ENCODE results near the gene PTCH2.

PTCH2 gene, protein sequence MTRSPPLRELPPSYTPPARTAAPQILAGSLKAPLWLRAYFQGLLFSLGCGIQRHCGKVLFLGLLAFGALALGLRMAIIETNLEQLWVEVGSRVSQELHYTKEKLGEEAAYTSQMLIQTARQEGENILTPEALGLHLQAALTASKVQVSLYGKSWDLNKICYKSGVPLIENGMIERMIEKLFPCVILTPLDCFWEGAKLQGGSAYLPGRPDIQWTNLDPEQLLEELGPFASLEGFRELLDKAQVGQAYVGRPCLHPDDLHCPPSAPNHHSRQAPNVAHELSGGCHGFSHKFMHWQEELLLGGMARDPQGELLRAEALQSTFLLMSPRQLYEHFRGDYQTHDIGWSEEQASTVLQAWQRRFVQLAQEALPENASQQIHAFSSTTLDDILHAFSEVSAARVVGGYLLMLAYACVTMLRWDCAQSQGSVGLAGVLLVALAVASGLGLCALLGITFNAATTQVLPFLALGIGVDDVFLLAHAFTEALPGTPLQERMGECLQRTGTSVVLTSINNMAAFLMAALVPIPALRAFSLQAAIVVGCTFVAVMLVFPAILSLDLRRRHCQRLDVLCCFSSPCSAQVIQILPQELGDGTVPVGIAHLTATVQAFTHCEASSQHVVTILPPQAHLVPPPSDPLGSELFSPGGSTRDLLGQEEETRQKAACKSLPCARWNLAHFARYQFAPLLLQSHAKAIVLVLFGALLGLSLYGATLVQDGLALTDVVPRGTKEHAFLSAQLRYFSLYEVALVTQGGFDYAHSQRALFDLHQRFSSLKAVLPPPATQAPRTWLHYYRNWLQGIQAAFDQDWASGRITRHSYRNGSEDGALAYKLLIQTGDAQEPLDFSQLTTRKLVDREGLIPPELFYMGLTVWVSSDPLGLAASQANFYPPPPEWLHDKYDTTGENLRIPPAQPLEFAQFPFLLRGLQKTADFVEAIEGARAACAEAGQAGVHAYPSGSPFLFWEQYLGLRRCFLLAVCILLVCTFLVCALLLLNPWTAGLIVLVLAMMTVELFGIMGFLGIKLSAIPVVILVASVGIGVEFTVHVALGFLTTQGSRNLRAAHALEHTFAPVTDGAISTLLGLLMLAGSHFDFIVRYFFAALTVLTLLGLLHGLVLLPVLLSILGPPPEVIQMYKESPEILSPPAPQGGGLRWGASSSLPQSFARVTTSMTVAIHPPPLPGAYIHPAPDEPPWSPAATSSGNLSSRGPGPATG

GRCh38 chr1:44842862-44843655, at the start of gene PTCH2:
TSS of gene PTCH2 (minus strand) at chr1:44843253. CDS start at chr1:44842932, 321 bp downstream.
- DNase-seq, result no peak

GRCh38 chr1:44890007-44890406, 47.0 kb upstream of the PTCH2 start:
- DNase-seq, result no peak

DNA sequence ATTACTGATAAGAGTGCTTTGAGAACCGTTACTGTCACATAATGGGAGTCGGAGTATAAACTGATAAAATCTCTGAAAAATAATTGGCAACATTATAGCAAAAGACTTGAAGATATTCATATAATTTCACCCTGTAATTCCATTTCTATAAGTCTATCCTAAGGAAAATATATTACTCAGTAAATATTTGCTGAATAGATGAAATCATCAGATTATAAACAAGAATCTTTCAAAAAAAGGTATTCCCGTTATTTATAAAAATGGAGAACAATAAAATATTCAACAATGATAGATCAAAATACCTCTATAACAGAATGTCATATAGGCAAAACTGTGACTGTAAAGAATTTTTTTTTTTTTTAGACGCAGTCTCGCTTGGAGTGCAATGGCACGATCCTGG, 42.4 kb upstream of the PTCH2 start:
- no peak for DNase-seq

- DNase-seq, result no peak
These were observed 41.7 kb upstream of the PTCH2 start for GRCh38 chr1:44884746-44885145.

GRCh38 chr1:44881011-44881632, 38.1 kb upstream of the PTCH2 start:
- DNase-seq, result no peak

- DNase-seq, result no peak
These were observed 31.1 kb upstream of the PTCH2 start for GRCh38 chr1:44874155-44874554.

- DNase-seq, result no peak
These were observed 27.0 kb upstream of the PTCH2 start for GRCh38 chr1:44870096-44870495.

GRCh38 chr1:44867801-44868200, 24.7 kb upstream of the PTCH2 start:
- DNase-seq, result no peak

- no peak for DNase-seq
These were observed 19.9 kb upstream of the PTCH2 start for GRCh38 chr1:44862829-44863401.

DNA sequence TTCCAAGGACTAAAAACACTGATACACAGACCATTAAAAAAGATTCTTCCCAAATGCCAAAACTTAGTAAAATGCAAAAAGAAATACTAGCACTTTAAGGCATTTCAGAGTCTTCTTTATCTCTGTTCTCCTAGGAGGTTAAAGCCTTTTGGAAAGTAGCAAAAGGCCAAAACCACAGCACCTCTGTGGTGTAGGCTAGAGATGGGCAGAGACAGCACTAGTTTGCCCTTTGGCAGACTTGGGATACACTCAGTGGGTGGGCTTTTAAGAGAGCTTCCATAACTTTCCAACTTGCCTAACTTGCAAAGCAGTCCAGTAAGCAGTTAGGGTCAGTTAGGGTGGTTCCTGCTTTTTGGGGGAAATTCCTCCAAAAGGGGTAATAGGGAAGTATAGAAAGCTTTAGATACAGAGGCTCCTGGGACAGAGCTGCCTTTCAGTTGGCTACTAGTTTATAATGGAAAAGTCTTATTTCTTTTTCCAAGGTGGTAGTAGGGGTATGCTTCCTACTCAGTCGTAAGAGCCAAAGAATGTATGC, 17.9 kb upstream of the PTCH2 start:
- no peak for DNase-seq

DNA sequence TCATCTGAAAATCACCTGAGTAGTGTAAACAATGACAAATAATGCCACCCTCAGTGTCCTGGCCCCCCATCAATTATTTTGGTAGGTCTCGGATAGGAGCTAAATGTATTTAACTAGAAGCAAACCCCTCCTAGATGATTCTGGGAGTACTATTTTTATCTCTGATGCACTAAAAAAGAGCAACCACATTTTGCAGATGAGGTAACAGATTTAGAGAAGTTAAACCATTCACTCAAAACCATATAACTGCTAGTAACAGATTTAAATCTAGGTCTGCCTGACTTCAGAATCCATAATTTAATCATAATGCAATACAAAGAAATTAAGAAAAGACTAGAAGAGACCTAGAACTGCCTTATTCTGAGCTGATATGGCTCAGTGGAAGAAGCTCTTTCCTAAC, 17.3 kb upstream of the PTCH2 start:
- no peak for DNase-seq

DNA sequence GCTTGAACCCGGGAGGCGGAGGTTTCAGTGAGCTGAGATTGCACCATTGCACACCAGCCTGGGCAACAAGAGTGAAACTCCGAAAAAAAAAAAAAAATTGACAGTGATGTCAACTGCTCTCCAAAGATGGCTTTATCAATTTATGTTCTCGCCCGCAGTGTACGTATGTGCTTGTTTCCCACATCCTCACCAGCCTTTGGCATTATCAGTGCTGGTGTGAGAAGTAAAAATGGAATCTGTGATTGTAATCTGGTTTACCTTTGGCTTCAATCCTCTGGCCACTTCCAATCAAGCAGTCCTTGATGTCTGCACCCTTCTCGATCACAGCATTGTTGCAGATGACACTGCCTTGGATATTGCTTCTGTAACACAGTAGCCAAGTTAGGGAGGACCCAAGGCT, 14.4 kb upstream of the PTCH2 start:
- no peak for DNase-seq

DNA sequence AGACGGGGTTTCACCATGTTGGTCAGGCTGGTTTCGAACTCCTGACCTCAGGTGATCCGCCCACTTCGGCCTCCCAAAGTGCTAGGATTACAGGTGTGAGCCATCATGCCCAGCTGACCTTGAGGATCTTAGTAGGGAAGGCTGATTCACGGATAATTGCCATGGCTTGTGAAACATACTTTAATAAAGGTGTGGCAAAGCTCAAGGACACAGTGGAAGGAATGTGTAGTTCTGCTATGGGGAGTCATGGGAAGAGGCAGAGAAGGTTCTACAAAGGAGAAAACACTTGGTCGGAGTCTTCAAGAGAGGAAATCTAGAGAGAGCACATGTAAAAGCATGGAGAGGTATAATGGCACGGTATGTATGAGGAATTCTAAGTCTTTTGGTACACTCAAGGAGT, 12.7 kb upstream of the PTCH2 start:
- no peak for DNase-seq

- DNase-seq, result no peak
These were observed 11.9 kb upstream of the PTCH2 start for GRCh38 chr1:44854970-44855369.

DNA sequence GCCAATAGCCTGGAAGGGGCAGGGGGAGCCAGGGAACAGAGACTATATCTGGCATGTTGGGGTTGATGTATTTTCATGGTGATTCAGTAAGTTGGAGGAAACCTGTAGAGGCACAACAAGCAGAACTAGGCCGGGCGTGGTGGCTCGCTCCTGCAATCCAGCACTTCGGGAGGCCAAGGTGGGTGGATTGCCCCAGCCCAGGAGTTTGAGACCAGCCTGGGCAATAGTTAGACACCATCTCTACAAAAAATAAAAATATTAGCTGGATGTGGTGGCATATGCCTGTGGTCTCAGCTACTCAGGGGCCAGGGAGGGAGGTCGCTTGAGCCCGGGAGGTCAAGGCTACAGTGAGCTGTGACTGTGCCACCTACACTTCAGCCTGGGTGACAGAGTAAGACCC, 10.1 kb upstream of the PTCH2 start:
- no peak for DNase-seq

DNA sequence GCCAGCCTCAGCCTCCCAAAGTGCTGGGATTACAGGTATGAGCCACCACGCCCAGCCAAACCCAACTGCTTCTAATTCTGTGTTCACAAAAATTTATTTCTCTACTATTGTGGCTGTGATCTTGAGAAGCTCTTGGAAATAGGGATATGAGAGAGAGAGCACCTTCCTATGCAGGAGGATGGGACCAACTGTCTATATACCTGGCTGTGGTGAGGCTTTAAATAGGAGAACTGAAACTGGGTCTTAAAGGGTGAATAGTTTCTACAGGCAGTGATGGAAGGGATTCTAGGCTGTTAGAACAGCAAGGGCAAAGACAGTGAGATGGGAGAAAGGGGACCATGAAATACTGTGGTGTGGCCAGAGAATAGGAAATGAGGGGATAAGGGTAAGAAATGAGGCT, 8.3 kb upstream of the PTCH2 start:
- DNase-seq, result no peak

DNA sequence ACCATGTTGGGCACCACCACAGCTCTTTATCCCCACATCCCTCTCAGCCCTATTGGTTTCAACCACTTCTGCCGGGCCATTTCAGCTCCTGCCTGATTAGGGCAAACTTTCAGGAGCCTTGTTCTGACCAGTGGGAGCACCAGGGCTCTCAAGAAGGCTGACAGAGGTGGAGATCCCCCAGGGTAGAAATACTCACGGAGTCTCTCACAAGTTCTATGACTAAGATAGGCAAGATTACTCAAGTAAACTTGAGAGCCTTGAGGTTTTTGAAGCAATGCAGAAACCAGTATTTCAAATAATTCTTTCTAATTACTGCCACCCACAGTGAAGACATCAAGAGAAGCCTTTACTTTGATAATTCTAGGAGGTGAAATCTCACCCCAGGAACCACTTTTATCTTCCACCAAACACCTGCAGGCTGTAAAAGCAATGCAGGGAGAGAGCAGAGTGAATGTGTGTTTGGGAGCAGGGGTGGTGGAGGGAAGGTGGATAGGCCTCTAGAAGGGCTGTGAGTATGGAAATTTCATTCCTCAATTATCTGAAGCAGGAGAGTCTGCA, 6.6 kb upstream of the PTCH2 start:
- no peak for DNase-seq

- no peak for DNase-seq
These were observed 5.6 kb upstream of the PTCH2 start for GRCh38 chr1:44848456-44849181.

DNA sequence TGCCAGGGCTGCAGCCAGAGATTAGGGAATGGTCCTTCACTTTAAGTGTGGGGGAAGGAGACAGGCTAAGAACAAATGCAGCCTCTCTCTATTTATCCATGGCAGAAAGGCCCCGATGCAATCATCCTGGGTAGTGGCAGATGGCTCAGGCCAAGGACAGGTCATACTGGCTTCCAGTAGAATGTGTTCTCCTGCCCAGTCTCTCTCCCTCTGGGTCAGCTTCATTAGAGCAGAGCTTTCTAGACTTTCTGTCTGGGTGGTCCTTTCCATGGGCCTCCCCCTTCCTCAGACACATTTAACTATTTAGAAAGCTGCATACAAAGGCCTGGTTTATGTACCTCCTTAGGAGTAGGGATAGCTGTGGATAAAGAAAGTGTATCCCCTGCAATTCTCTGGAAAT, 4.8 kb upstream of the PTCH2 start:
- DNase-seq, result no peak

DNA sequence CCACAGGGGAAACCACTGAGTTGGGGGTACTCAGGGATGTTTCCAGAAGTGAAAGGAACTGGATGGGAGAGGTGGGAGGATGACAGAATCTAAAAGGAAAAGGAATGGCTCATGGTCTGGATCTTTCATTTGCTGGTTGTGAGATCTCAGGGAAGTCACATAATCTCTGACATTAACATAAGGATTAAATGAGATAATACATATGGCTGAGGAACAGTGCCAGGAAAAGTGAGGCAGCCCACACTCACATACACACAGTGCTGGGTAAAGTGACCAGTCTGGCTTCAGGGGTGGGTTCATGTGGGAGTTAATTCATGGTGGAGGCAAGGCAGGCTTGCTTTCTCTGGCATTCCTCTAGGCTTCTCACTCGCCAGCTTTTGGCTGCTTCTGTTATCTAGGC, 3.9 kb upstream of the PTCH2 start:
- DNase-seq, result no peak

All from stimulated activated CD4-positive, alpha-beta T cell treated with anti-CD3 and anti-CD28 coated beads, Interleukin-4, amount 100 ng/mL, for 24 hours (primary cell).